ENCODE data around the gene PRKACG.

DNA sequence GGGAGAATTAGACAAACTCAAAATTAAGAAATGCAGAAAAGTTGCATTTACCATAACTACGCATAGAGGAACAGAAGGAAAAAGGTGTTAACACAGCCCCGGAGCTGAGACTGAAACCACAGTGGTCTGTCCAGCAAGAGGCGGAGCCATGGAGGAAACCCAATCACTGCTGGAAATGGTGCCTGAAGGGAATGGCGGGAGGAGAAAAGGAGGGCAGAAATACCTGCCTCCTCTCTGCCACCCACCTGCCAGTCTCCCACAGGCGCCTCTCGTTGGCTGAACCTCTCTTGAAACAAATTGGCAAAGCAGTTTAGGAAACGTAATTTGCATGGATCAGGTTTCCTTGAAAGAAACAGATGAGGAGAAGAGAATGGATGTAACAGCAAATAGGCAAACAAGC lies 9.7 kb upstream of the PRKACG start:
- TF ChIP-seq EZH2 (optimal IDR thresholded peaks at IDR 0.05; ENCODE audit: low read depth, low read length) (no peak), EZH2phosphoT487 (IDR thresholded peaks at IDR 0.05; ENCODE audit: low read length) (no peak)
- TF ChIP-seq, protein P1, sequence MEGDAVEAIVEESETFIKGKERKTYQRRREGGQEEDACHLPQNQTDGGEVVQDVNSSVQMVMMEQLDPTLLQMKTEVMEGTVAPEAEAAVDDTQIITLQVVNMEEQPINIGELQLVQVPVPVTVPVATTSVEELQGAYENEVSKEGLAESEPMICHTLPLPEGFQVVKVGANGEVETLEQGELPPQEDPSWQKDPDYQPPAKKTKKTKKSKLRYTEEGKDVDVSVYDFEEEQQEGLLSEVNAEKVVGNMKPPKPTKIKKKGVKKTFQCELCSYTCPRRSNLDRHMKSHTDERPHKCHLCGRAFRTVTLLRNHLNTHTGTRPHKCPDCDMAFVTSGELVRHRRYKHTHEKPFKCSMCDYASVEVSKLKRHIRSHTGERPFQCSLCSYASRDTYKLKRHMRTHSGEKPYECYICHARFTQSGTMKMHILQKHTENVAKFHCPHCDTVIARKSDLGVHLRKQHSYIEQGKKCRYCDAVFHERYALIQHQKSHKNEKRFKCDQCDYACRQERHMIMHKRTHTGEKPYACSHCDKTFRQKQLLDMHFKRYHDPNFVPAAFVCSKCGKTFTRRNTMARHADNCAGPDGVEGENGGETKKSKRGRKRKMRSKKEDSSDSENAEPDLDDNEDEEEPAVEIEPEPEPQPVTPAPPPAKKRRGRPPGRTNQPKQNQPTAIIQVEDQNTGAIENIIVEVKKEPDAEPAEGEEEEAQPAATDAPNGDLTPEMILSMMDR (IDR thresholded peaks at IDR 0.05; ENCODE audit: low read length): no peak

Measured in MM.1S (cell line).